Muscle layer of colon (tissue), 2 donors: ENCODE measurements around the gene MTHFD2.
"Not testable (repeated sequence)": the region's sequence is repeated elsewhere in the genome, so short reads cannot be mapped to it uniquely, and the experiment has no call there.

Experiments used
- H3K27ac ChIP-seq: one replicate; pipeline ENCODE4 v1.7.0; 2013; ENCODE audit warnings: low read depth, mild to moderate bottlenecking, low read length, moderate library complexity
- H3K27me3 ChIP-seq, 2 donors: one replicate each; pipeline ENCODE4 v1.7.0; 2013; ENCODE audit warnings: low read length in 2 of 2, mild to moderate bottlenecking in 2 of 2; ENCODE audit not compliant: insufficient read depth in 2 of 2, control insufficient read depth in 1 of 2
- H3K36me3 ChIP-seq: one replicate; pipeline ENCODE4 v1.7.0; 2013; ENCODE audit warnings: mild to moderate bottlenecking, low read length; ENCODE audit not compliant: insufficient read depth
- H3K4me1 ChIP-seq: one replicate; pipeline ENCODE4 v1.7.0; 2013; ENCODE audit warnings: mild to moderate bottlenecking, low read length; ENCODE audit not compliant: insufficient read depth
- H3K4me3 ChIP-seq, 2 donors: one replicate each; pipeline ENCODE4 v1.7.0; 2013; ENCODE audit warnings: low read length in 2 of 2, low read depth in 1 of 2, mild to moderate bottlenecking in 1 of 2, moderate library complexity in 1 of 2
- H3K9ac ChIP-seq: one replicate; pipeline ENCODE4 v1.7.0; 2013; ENCODE audit warnings: low read length
- H3K9me3 ChIP-seq: one replicate; pipeline ENCODE4 v1.7.0; 2013; ENCODE audit warnings: mild to moderate bottlenecking, low read length
- donor health status: abdominal sarcoma.
- donor health status: Adenocarcinoma of cecum.

The MTHFD2 gene

DNA sequence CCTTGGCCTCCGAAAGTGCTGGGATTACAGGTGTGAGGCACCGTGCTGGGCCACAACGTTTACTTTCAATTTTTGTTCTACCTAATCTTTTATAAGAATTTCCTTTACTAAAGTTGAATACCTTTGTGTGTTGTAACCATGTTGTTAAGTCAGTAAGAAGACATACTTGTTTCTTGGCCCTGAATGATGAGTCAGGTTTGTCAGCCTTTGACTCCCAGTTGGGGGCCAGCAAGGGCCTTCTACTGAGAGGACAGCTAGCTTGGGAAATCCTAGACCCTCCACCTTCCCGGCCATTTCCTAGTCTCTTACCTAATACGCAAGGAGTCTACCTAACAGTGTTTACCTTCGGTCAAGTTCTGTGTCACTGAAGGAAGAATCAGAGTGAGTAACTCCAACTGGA, 22.7 kb downstream of the MTHFD2 start:
- H3K27me3 ChIP-seq = no peaks in the 10 kb centered on the region
- no peak overlapping the region for H3K4me3 ChIP-seq
- H3K27ac ChIP-seq = no peak overlapping the region
- H3K4me1 ChIP-seq = no peaks in the 10 kb centered on the region
- no peaks in the 10 kb centered on the region for H3K9me3 ChIP-seq
- H3K36me3 ChIP-seq = no peaks in the 10 kb centered on the region
- no peak overlapping the region for H3K9ac ChIP-seq

DNA sequence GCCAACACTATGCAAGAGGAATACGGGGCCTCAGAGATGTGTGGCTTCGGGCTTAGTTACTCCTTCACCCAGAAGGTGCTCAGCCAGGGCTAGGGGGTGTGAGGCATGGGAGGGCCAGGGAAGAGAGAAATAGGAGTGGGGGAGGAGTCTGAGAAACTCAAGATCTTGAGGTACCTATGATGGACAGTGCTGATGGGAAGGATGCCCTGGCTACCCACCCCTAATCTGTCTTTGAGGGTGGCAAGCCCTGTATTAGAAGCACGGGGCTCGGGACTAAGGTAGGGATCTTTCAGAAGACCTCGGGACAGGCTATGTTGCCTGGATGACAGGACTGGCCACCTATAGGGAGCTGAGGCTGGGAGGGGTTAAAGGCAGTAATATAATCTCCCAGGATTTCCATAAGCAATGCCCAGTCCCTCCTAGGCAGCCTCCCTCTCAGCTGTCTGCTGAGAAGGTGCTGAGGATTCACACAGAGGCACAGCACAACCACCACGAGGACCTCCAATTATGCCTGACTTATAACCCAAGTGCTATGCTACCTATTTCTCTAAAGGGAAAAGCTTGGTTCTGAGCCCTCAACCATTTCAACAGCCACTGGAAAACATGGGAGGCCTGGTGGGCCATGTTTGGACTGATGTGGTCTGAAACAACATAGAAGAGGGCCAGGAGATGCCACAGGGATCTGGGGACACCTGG, 23.3 kb downstream of the MTHFD2 start:
- H3K36me3 ChIP-seq = no peaks in the 10 kb centered on the region
- H3K27me3 ChIP-seq = no peaks in the 10 kb centered on the region
- H3K4me3 ChIP-seq = no peak overlapping the region
- no peaks in the 10 kb centered on the region for H3K9me3 ChIP-seq
- H3K4me1 ChIP-seq = no peaks in the 10 kb centered on the region
- no peak overlapping the region for H3K9ac ChIP-seq
- H3K27ac ChIP-seq = no peak overlapping the region

DNA sequence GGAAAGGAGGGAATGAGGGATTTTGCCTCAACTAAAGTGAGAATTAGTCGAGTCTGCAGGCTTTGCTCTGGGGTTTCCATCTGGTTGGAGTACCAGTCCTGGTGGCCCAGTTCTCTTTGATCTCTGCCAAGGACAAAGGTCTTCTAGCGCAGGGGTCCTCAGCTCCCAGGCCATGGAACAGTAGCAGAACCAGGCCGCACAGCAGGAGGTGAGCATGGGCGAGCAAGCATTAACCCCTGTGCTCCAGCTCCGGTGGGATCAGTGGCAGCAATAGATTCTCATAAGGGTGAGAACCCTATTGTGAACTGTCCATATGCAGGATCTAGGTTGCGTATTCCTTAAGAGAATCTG, 23.9 kb downstream of the MTHFD2 start:
- H3K9me3 ChIP-seq = no peaks in the 10 kb centered on the region
- H3K36me3 ChIP-seq = no peaks in the 10 kb centered on the region
- no peaks in the 10 kb centered on the region for H3K4me1 ChIP-seq
- H3K9ac ChIP-seq = no peak overlapping the region
- H3K27me3 ChIP-seq = no peaks in the 10 kb centered on the region
- no peak overlapping the region for H3K27ac ChIP-seq
- no peak overlapping the region for H3K4me3 ChIP-seq

DNA sequence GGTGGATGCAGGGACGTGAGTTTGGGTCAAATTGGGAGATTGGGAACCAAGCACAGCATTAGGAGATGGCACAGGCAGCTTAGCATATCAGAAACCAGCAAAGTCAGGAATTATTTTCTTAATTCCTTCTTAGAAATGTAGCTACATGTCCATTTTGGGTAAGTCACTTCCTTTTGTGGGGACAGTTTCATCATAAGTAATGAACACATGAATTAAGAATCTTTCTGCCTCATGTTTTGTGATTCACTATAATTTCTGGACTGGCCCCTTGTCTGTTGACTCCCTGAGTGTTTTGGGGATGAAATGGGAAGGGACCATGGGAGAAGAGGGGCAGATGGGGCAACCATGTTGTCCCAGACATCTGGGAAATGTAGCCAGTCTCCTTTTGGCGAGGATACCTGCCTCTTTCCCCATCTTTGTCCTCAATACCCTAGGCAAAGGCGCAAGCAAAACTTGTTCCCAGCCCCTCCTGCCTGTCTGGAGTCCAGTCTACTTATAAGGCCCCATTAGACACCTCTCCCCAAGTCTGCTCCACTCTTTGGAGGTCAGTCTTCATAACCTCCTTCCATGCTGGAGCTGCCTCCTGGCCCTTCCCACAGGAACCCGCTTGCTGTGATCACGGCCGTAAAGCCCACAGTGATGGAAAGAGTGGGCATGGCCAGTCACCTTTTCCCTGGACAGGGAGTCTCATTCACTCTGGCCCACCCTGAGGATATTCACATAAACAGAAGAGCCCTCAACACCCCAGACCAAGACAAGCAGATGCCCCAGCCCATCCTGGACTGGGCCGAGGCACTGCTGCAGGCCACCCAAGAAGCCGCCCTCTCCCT, 25.7 kb downstream of the MTHFD2 start:
- Histone ChIP-seq H3K4me1 (no peaks in the 10 kb centered on the region), H3K27ac (no peak overlapping the region), H3K36me3 (no peaks in the 10 kb centered on the region), H3K9me3 (no peaks in the 10 kb centered on the region), H3K9ac (no peak overlapping the region), H3K27me3 (no peaks in the 10 kb centered on the region), H3K4me3 (no peak overlapping the region)

DNA sequence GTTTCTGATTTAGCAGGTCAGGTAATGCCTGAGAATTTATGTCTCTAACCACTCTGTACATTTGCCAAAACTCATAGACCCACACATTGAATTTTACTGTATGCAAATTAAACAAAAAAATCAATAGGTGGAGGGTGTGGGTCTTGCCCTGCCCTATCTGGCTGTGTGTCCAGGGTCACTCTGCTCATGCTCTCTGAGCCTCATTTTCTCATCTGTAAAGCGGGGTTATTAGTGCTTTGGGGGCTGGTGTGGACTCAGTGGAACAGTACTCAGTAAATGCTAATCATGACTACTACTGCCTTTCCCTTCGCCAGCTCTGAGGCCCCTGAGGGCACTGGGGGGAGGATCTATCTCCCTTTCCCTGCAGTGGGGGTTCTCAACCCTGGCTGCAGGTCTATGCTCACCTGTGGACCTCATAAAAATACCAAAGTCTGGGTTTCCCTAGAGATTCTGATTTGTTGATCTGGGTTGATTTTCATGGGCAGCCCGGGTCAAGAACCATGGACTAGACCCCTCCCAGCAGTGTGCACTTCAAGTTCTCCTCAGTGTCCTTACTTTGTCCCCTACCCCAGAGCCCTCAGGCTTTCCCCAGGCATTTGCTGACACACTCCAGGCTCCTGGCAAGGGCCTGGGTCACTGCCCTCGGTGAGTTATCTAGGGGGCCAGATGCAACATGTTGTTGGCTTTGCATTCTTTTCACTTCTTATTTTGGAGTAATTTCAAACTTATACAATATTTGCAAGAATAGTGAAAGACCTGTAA, 27.5 kb downstream of the MTHFD2 start:
- Histone ChIP-seq H3K27me3 (no peaks in the 10 kb centered on the region), H3K4me1 (no peaks in the 10 kb centered on the region), H3K9ac (no peak overlapping the region), H3K4me3 (no peak overlapping the region), H3K27ac (no peak overlapping the region), H3K36me3 (no peaks in the 10 kb centered on the region), H3K9me3 (no peaks in the 10 kb centered on the region)

DNA sequence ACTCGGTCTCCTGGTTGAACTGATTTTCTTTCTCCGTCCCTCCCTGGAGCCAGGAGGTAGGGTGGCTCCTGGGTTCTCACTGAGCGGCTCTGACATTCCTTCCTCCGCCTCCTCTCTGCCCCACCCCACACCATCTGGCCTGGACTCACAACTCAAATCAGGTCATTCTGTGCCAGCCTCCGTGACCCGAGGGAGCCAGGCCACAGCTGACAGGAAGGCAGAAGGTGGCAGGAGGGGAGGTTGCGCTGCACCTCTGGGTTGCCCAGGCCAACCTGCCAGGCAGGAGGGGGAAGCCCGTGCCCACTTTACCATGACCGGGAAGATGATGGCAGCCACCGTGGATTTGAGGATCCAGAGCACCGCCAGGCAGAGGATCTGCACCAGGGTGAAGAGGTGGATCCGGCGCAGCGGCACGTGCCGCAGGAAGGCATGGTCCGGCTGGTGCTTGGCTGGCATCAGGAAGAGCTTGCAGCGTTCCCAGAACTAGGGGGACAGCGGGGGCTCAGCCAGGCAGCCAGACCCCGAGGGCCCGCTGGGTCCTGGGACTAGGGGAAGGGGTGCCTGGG, 28.3 kb downstream of the MTHFD2 start:
- H3K27ac ChIP-seq = no peak overlapping the region
- no peaks in the 10 kb centered on the region for H3K9me3 ChIP-seq
- H3K4me1 ChIP-seq = no peaks in the 10 kb centered on the region
- H3K9ac ChIP-seq = no peak overlapping the region
- no peaks in the 10 kb centered on the region for H3K36me3 ChIP-seq
- no peak overlapping the region for H3K4me3 ChIP-seq
- H3K27me3 ChIP-seq = no peaks in the 10 kb centered on the region

DNA sequence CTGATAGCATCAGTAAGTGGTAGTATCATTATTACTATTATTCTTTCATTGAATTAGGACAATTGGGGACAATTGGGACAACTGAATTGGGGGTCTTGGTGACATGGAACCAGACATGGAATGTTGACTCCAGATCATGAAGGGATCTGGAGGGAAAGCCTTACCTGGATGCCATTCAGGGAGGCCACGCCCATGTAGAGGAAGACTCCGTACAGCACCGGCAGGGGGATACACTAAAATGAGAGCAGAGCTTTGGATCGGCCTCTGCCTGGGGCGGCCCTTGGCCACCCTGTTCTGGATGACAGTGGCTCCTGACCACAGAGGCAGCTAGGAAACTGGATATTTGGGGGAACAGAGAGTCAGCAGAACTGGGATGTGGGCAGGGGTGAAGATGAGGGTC, 29.2 kb downstream of the MTHFD2 start:
- Histone ChIP-seq H3K9ac (no peak overlapping the region), H3K9me3 (no peaks in the 10 kb centered on the region), H3K27ac (no peak overlapping the region), H3K36me3 (no peaks in the 10 kb centered on the region), H3K4me3 (no peak overlapping the region), H3K27me3 (no peaks in the 10 kb centered on the region), H3K4me1 (no peaks in the 10 kb centered on the region)

DNA sequence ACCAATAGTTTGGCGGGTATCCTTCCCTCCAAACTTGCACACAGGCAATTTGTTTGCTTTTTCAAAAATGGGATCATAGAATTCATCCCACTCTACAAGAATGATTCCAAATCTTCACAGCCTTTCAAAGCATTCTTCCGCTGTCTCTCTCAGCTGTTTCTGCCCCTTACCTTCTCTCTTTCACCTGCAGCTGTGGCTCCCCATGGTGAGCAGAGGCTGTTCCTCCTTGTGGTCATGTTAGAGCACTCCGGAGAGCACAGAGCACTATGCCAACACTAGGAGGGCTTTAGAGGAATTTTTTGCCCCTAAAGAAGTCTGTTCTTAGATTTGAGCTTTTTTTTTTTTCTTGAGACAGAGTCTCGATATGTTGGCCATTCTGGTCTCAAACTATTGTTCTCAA, 30.4 kb downstream of the MTHFD2 start:
- H3K27me3 ChIP-seq = no peaks in the 10 kb centered on the region
- no peak overlapping the region for H3K4me3 ChIP-seq
- no peaks in the 10 kb centered on the region for H3K36me3 ChIP-seq
- no peaks in the 10 kb centered on the region for H3K4me1 ChIP-seq
- H3K9me3 ChIP-seq = no peaks in the 10 kb centered on the region
- H3K9ac ChIP-seq = no peak overlapping the region
- no peak overlapping the region for H3K27ac ChIP-seq

DNA sequence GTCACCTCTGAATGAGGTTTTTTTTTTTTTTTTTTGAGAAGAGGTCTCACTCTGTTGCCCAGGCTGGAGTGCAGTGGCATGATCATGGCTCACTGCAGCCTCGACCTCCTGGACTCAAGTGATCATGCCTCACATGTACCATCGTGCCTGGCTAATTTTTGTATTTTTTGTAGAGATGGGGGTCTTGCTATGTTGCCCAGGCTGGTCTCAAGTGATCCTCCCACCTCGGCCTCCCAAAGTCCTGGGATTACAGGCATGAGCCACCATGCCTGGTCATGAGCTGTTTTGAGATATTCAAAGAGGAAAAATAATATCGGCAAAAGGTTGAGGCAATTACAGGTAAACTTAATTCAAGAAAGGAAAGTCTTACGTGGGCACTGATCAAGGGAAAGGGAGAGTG, 31.4 kb downstream of the MTHFD2 start:
- H3K9ac ChIP-seq, H3K4me1 ChIP-seq, H3K27ac ChIP-seq, H3K4me3 ChIP-seq, H3K36me3 ChIP-seq, H3K27me3 ChIP-seq, H3K9me3 ChIP-seq: not testable (repeated sequence)

DNA sequence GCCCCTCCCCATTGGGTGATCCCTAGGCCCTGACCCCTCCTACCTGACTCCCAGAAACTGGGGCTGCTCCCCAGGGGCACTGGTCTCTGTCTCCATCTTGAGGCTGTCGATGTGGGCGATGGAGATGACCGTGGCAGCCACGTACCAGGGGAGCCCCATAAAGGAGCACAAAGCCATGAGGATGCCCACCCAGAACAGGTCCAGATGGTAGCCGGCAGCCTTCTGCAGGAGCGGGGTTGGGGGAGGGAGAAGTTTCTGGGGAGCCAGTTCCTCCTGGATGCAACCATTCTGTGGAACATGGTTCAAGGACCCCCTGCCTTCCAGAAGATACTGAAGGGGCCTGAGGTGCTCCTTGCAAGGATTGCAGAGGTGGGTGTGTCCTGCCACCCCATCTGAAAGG, 34.0 kb downstream of the MTHFD2 start:
- no peaks in the 10 kb centered on the region for H3K4me1 ChIP-seq
- H3K27ac ChIP-seq = no peak overlapping the region
- no peaks in the 10 kb centered on the region for H3K27me3 ChIP-seq
- no peaks in the 10 kb centered on the region for H3K36me3 ChIP-seq
- H3K9ac ChIP-seq = no peak overlapping the region
- H3K9me3 ChIP-seq = no peaks in the 10 kb centered on the region
- no peak overlapping the region for H3K4me3 ChIP-seq

DNA sequence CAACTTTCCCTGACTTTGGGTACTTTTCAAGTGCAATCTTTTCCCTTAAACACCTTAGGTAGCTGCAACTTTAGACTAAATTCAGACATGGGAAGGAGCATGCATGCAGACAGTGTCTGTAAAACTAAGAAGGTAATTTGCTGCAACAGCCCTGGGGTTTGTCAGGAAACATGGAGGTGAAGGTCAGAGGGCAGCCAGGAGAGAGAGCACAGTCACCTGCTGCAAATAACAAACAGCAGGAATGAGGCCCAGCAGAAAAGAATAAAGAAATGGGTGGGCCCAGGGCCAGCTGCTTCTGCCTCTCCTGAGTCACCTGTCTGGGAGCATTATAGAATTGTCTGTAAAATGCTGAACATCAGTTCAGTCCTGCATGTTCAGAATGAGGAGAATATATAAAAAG, 35.2 kb downstream of the MTHFD2 start:
- no peak overlapping the region for H3K27ac ChIP-seq
- H3K9ac ChIP-seq = no peak overlapping the region
- no peaks in the 10 kb centered on the region for H3K9me3 ChIP-seq
- H3K27me3 ChIP-seq = no peaks in the 10 kb centered on the region
- no peaks in the 10 kb centered on the region for H3K4me1 ChIP-seq
- H3K36me3 ChIP-seq = no peaks in the 10 kb centered on the region
- no peak overlapping the region for H3K4me3 ChIP-seq
